ENCODE results near the gene PLA2G15. TPM values are rescaled to one million over a fixed set of nuclear protein-coding genes. Genes with fewer than 3 reads are reported as not detected.

PLA2G15 gene
- total RNA-seq, 1 experiment from 2014 or later, result 10.2 TPM

DNA sequence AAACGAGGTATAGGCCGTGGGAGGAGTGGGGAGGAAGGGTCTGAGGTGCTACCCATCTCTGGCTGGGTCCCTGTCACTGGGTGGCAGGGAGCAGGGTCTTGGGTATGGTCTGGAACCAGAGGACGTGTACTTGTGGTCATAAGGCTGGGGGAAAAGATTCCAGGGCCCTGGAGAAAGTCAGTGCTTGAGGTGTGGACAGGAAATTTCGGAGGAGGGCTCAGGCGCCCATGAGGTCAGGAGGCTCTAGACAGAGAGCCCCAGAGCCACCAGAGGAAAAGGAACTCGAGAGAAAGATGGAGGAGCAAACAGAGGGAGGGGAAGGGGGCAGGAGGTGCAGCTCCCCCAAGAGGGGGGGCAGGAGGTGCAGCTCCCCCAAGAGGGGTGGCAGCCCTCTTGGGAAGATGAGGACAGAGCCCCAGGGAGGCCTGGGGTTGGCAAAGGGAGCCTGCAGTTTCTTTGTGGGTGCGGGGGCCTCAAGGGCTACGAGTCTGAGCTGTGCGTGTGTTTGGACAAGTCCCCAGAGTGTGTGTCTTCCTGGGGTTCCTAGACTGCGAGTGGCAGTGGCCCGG lies 18.5 kb downstream of the PLA2G15 start (continued):
- TF ChIP-seq, protein P1, sequence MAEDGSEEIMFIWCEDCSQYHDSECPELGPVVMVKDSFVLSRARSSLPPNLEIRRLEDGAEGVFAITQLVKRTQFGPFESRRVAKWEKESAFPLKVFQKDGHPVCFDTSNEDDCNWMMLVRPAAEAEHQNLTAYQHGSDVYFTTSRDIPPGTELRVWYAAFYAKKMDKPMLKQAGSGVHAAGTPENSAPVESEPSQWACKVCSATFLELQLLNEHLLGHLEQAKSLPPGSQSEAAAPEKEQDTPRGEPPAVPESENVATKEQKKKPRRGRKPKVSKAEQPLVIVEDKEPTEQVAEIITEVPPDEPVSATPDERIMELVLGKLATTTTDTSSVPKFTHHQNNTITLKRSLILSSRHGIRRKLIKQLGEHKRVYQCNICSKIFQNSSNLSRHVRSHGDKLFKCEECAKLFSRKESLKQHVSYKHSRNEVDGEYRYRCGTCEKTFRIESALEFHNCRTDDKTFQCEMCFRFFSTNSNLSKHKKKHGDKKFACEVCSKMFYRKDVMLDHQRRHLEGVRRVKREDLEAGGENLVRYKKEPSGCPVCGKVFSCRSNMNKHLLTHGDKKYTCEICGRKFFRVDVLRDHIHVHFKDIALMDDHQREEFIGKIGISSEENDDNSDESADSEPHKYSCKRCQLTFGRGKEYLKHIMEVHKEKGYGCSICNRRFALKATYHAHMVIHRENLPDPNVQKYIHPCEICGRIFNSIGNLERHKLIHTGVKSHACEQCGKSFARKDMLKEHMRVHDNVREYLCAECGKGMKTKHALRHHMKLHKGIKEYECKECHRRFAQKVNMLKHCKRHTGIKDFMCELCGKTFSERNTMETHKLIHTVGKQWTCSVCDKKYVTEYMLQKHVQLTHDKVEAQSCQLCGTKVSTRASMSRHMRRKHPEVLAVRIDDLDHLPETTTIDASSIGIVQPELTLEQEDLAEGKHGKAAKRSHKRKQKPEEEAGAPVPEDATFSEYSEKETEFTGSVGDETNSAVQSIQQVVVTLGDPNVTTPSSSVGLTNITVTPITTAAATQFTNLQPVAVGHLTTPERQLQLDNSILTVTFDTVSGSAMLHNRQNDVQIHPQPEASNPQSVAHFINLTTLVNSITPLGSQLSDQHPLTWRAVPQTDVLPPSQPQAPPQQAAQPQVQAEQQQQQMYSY (CRISPR knock-in tag; IDR thresholded peaks at IDR 0.05), result no peak
- TF ChIP-seq, protein P2, sequence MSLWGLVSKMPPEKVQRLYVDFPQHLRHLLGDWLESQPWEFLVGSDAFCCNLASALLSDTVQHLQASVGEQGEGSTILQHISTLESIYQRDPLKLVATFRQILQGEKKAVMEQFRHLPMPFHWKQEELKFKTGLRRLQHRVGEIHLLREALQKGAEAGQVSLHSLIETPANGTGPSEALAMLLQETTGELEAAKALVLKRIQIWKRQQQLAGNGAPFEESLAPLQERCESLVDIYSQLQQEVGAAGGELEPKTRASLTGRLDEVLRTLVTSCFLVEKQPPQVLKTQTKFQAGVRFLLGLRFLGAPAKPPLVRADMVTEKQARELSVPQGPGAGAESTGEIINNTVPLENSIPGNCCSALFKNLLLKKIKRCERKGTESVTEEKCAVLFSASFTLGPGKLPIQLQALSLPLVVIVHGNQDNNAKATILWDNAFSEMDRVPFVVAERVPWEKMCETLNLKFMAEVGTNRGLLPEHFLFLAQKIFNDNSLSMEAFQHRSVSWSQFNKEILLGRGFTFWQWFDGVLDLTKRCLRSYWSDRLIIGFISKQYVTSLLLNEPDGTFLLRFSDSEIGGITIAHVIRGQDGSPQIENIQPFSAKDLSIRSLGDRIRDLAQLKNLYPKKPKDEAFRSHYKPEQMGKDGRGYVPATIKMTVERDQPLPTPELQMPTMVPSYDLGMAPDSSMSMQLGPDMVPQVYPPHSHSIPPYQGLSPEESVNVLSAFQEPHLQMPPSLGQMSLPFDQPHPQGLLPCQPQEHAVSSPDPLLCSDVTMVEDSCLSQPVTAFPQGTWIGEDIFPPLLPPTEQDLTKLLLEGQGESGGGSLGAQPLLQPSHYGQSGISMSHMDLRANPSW (CRISPR knock-in tag; conservative IDR thresholded peaks at IDR 0.05; ENCODE audit: low read depth), result no peak
- TF ChIP-seq, protein P3, sequence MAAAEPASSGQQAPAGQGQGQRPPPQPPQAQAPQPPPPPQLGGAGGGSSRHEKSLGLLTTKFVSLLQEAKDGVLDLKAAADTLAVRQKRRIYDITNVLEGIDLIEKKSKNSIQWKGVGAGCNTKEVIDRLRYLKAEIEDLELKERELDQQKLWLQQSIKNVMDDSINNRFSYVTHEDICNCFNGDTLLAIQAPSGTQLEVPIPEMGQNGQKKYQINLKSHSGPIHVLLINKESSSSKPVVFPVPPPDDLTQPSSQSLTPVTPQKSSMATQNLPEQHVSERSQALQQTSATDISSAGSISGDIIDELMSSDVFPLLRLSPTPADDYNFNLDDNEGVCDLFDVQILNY (CRISPR knock-in tag; IDR thresholded peaks at IDR 0.05), result no peak
- TF ChIP-seq RORB (CRISPR knock-in tag; IDR thresholded peaks at IDR 0.05) (no peak), CREB1 (CRISPR knock-in tag; IDR thresholded peaks at IDR 0.05) (no peak), KAT7 (CRISPR knock-in tag; IDR thresholded peaks at IDR 0.05; ENCODE audit: borderline replicate concordance) (no peak)
- TF ChIP-seq, protein P4, sequence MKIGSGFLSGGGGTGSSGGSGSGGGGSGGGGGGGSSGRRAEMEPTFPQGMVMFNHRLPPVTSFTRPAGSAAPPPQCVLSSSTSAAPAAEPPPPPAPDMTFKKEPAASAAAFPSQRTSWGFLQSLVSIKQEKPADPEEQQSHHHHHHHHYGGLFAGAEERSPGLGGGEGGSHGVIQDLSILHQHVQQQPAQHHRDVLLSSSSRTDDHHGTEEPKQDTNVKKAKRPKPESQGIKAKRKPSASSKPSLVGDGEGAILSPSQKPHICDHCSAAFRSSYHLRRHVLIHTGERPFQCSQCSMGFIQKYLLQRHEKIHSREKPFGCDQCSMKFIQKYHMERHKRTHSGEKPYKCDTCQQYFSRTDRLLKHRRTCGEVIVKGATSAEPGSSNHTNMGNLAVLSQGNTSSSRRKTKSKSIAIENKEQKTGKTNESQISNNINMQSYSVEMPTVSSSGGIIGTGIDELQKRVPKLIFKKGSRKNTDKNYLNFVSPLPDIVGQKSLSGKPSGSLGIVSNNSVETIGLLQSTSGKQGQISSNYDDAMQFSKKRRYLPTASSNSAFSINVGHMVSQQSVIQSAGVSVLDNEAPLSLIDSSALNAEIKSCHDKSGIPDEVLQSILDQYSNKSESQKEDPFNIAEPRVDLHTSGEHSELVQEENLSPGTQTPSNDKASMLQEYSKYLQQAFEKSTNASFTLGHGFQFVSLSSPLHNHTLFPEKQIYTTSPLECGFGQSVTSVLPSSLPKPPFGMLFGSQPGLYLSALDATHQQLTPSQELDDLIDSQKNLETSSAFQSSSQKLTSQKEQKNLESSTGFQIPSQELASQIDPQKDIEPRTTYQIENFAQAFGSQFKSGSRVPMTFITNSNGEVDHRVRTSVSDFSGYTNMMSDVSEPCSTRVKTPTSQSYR (CRISPR knock-in tag; IDR thresholded peaks at IDR 0.05), result no peak
- TF ChIP-seq, protein P5, sequence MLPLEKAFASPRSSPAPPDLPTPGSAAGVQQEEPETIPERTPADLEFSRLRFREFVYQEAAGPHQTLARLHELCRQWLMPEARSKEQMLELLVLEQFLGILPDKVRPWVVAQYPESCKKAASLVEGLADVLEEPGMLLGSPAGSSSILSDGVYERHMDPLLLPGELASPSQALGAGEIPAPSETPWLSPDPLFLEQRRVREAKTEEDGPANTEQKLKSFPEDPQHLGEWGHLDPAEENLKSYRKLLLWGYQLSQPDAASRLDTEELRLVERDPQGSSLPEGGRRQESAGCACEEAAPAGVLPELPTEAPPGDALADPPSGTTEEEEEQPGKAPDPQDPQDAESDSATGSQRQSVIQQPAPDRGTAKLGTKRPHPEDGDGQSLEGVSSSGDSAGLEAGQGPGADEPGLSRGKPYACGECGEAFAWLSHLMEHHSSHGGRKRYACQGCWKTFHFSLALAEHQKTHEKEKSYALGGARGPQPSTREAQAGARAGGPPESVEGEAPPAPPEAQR (CRISPR knock-in tag; IDR thresholded peaks at IDR 0.05), result no peak
- TF ChIP-seq, protein P6, sequence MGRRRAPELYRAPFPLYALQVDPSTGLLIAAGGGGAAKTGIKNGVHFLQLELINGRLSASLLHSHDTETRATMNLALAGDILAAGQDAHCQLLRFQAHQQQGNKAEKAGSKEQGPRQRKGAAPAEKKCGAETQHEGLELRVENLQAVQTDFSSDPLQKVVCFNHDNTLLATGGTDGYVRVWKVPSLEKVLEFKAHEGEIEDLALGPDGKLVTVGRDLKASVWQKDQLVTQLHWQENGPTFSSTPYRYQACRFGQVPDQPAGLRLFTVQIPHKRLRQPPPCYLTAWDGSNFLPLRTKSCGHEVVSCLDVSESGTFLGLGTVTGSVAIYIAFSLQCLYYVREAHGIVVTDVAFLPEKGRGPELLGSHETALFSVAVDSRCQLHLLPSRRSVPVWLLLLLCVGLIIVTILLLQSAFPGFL (CRISPR knock-in tag; IDR thresholded peaks at IDR 0.05; ENCODE audit: borderline replicate concordance), result no peak
- TF ChIP-seq, protein P7, sequence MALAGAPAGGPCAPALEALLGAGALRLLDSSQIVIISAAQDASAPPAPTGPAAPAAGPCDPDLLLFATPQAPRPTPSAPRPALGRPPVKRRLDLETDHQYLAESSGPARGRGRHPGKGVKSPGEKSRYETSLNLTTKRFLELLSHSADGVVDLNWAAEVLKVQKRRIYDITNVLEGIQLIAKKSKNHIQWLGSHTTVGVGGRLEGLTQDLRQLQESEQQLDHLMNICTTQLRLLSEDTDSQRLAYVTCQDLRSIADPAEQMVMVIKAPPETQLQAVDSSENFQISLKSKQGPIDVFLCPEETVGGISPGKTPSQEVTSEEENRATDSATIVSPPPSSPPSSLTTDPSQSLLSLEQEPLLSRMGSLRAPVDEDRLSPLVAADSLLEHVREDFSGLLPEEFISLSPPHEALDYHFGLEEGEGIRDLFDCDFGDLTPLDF (CRISPR knock-in tag; IDR thresholded peaks at IDR 0.05), result no peak

Measured in WTC11 (cell line).